Dermis blood vessel endothelial cell (primary cell): ENCODE data around the gene SOX1. TPM values are rescaled to one million over a fixed set of nuclear protein-coding genes. Genes with fewer than 3 reads are reported as not detected.

Experiments
- DNase-seq: peaks from one replicate; pipeline ENCODE4 v3.0.0; 2010
- total RNA-seq: library from RNA; depleted of rRNA; stranded (reverse); fragments of >200 nt; gene quantifications from 2 replicates; pipeline ENCODE4 v1.2.3, GENCODE V29; 2014

The SOX1 gene
- total RNA-seq, 1 donor from 2014 or later, result not detected

DNA sequence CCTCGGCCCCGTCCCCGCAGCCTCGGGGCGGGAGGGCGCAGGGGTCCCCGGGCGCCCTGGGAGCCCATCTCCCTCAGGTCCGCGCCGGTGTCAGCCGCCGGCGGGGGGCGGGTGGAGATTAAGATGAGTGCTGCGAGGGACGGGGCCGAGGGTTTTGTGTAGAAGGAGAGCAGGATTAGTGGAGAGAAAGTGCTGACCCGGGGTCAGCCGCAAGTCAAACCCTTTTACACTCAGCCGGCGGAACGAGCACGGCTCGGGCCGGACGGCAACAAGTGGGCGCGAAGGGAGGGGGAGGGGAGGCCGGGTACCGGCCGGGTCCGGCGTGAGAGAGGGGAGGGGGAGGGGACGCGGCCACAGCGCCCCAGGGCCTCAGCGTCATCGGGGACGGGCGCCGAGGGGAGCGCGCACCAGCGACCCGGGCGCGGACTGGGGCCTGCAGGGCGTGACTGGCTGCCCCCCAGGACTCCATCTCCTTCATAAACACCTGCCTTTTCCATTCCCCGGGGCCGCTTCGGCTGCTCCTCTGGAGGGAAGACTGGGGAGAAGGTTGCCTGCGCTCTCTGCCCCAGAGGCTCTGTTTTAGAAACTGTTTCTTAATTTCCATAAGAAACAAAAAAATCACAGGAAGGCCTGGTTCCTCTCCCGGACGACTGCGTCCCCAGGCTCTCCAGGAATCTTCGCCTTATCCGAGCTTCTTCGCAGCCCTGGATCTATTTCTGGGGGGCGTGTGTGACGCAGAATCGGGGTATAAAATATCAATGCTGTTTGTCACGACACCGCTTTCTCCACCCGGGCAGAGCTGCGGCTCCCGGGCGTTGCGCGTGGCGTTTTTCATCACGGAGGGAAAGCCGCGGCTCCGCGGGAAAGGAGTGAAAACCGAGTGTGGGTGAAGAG is 6.5 kb downstream of the SOX1 start:
- no peak for DNase-seq

DNA sequence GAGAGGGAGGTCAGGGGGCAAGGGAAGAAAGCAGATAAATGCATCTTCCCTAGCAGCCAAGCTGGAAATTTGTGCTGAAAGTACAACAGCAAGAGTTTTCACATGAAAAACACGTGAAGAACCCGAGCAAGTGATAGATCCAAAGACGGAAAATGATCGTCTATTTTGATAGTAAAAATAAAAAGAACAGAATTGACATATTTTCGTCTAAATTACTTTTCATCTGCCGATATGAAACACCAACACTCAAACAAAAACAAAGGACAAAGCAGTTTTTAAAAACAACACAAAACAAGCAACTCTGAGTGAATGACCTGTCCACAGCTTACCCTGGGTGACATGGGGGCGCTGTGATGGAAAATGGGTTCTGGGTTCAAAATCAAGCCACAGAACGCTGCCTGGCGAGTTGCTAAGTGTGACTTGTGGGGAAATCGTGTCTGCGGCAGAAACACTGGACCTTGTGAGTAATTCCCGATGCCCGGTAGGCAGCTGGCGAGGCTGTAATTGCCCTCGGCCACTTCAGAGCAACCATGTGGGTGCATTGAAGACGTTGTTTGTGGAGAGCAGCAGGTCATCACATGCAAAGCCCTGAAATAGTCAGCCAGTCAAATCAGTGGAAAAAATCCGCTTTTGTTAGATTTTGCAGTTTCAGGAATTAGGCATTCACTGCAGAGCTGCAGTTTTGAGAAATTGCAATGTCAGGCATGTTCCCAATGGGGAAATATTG is 7.4 kb downstream of the SOX1 start:
- DNase-seq, result no peak

DNA sequence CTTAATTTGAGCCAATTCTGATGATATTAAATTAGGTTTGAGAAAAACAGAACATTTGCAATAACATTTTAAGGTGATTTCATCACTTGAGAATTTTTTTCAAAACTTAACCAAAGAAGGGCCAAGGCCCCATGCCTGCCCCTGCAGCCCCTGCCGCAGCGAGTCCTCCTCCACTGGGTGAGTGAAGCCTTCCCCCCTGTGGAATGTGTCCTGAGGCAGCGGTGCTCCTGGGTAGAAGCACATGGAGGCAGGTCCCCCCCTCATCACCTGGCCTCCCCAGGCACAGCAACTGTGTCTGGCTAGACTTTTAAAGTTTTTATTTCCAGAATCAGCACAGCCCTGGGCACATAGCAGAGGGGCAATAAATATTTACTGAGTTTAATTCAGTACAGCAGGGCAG is 10.8 kb downstream of the SOX1 start:
- DNase-seq, result no peak

DNA sequence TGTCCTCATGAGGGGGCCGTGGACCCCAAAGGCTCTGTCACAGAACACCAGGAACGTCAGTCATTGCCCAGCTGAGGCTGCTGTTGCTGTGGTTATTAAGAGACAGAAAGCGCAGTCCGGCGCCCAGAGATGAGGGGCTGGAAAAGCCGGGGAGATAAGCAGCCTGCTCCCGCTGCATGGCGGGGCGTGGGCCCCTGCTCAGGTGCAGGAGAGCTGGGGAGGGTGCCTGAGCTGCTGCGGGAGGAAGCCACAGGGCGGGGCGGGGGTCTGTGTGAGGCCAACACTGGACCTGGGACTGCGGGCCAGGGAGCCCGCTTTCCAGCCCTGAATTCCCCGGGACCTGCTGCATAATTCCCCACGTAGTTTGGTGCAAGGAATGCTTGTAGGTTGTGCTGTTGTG is 11.3 kb downstream of the SOX1 start:
- DNase-seq, result no peak

DNA sequence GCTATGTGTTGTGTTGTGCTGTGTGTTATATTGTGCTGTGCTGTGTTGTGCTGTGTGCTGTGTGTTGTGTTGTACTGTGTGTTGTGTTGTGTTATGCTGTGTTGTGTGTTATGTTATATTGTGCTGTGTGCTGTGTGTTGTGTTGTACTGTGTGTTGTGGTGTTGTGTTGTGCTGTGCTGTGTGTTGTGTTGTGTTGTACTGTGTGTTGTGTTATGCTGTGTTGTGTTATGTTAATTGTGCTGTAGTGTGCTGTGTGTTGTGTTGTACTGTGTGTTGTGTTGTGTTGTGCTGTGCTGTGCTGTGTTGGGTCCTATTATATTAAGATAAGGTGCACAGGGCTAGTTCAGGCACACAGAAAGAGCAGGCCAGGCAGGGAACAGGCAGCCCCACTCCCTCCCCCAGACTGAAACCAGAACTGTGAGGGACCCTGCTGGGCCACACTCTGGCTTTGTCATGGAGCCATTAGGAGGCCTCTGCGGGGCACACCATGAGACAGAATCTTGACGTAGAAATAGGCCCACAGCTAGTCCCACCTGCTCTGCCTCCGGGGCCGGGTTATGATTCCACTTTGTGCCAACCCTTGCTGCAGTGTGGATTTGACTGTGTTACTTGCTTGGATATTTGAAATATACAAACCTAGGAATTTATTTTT is 12.1 kb downstream of the SOX1 start:
- no peak for DNase-seq

DNA sequence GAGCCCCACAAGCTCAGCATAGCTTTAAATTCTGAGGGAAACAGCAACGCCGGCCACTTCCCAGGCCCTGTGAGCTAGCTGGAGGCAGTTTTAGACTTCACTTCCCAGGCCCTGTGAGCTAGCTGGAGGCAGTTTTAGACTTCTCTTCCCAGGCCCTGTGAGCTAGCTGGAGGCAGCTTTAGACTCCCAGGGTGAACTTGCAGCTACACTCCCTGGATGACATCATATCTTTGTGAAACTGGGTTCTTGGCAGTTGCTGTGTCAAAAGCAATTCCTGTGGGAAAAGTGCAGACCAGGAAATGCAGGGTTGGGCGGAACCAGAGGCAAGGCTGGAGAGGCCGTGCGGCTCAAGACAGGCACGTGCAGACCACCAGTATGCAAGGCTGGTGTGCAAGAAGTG is 12.7 kb downstream of the SOX1 start:
- no peak for DNase-seq

DNA sequence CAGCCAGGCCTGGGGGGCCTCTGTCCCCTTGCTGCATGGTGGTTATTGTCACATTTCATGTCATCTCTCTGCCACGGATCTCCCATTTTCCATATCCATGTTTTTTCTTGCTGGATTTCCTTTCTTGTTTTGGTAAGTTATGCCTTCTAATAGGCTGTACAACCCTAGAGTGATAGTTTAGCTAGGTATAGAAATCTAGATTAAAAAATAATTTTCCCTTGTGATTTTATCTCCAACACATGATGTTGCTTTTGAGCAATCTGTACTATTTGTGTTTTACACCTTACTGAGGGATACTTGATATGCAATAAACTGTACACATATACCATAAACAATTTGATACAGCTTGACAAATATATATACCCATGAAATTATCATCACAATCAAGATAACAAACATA is 17.0 kb downstream of the SOX1 start:
- no peak for DNase-seq

DNA sequence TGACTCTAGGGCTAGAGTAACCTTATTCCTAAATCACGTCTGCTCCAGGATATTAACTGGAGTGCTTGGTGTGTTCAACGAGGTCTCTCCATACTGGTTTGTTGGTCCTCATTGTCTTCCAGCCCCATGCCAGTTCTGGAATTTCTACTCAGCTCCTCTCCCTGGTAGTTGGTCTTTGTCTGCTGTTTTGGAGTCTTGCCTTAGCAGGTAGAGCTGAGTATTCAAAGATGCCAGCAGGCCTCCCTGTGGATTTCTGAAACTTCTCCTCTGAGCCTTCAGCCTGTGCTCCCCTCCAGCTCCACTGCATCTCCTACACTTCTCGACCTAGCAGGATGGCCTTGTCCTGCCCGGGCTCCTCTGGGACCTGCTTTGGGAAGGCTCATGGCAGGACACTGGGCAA is 25.5 kb downstream of the SOX1 start:
- DNase-seq, result no peak

DNA sequence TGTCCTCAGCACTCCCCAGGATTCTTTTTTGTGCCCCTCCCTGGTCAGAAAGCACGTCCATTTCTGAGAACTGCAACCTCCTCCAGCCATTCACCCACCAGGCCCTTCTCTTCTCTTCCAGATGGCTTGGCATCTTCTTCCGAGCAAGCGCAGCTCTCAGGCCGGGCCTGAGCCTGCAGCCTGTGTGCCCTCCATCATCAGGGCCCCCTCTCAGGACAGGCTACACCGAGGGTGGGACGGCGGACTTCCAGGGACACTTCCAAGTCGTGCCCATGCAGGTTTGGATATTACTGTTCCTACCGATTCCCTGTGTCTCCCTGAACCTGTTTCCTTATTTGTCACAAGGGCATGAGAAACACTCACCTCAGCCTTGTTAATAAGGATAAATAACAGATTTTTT is 28.4 kb downstream of the SOX1 start:
- DNase-seq, result no peak

DNA sequence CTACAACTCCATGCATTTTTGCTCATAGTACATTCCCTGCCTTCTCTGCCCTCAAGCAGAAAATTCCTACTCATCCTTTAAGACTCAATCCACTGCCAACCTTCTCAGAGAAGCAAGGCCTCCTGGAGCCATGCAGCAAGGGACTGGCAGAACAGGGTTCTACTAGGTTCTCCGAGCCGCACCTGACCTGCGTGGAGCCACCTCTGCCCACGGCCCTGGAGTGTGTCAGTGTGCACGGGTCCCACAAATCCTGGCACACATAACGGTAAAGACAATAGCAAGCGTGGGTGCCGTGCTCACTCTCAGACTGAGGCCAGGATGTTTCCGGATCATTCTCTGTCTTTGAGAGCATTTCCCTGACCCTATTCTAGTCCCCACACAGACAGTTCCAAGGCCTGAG is 30.0 kb downstream of the SOX1 start:
- DNase-seq, result no peak

DNA sequence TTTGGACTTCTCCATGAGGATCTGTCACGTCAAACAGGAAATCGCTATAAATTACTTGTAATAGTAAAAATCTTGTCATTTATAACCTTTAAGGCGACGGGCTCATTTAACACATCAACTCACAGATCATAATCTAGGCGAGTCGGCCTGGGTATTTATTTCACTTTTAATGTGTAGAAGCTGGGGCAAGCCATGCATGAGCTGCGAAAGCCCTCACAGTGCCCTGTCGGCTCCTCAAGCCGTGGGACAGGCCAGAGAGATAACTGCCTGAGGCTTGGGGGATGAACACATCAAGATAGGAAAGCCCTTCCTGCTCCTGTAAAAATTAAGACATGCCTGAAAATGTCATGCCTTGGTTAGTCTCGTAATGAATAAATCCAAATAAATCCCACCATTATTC is 30.8 kb downstream of the SOX1 start:
- DNase-seq, result no peak

DNA sequence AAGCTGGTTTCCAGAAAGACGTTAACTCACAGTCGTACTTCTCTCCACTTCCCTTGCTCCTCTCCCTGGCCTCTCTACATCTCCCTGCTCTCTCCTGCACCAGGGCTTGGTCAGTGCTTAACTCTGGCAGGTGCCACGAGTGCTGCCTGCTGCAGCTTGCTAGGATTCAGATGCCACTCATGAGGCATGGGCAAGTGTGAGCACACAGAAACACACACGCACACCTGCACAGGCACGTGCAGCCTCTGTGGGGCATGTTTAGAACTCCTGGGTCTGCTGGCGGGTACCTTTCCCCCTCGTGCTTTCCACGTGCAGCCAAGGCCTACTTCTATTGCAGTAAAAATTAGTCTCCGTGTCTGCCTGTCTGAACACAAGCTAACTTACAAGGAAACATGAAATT is 31.8 kb downstream of the SOX1 start:
- no peak for DNase-seq

DNA sequence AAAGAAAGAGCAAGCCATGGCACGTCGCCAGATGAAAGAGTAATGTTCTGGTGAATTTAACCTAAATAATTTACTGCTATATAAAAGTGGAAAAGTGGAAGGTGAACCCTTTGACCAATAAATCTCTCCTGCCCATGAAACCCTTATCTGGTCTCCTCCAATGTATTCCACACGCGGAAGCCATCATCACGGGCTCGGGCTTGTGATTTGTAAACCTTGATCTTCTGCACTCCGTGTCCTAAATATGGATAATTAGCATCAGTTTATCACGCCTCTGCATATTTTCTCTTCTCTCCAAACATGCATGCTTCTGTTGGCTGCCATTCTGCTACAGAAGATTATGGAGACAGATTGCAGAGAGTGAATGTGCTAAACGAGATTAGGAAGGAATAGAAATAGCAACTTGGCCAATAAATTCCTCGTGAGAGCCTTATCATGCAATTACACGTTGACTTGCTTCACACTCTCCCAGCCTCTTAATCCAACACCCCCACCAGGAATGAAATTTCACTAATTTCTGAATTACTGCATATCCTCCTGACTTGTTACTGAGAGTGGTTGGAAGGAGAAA is 34.5 kb downstream of the SOX1 start:
- DNase-seq, result no peak

DNA sequence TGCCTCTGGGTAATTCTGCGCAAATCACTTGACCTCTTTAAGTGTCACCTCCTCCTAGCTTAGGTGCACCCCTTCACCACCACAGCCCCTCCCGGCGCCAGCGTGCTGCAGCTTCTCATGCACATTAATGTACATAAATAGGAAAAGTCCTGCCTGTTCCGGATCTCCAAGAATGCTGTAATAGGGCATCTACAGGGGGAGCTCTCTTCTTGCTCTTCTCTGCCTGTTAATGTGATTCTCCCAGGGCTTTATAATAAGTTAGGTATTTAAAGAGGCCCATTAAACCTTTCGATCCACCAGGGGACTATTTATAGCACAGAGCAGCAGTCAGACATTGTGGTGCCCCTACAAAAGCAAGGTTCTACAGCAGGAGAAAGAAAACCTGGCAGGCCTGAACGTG is 35.3 kb downstream of the SOX1 start:
- DNase-seq, result no peak

DNA sequence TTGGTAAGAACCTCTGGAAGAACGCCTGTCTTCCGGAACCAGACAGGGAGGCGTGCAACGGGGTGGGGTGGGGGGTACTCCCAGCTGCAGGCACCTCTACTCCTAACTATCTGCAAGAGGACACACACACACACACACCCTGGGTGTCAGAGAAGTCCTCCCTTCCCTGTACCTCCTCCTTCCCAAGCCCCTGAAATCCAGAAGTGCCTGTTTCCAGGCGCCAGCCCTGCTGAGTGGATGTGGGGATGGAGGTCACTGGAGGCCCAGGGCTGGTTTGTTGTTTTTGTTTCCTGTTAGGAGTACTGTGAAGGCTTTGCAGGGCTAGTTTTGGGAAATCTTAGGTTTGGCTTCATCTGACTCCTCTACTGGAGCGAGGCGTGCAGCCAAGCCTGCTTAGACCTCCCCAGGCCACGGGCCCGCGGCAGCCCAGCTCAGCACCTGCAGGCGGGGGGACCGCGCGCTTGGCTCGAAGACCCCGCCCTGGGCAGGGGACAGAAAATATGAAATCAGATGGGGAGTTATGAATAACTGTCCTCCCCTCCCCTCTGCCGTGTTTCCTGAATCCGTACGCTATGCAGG is 36.4 kb downstream of the SOX1 start:
- DNase-seq, result no peak

DNA sequence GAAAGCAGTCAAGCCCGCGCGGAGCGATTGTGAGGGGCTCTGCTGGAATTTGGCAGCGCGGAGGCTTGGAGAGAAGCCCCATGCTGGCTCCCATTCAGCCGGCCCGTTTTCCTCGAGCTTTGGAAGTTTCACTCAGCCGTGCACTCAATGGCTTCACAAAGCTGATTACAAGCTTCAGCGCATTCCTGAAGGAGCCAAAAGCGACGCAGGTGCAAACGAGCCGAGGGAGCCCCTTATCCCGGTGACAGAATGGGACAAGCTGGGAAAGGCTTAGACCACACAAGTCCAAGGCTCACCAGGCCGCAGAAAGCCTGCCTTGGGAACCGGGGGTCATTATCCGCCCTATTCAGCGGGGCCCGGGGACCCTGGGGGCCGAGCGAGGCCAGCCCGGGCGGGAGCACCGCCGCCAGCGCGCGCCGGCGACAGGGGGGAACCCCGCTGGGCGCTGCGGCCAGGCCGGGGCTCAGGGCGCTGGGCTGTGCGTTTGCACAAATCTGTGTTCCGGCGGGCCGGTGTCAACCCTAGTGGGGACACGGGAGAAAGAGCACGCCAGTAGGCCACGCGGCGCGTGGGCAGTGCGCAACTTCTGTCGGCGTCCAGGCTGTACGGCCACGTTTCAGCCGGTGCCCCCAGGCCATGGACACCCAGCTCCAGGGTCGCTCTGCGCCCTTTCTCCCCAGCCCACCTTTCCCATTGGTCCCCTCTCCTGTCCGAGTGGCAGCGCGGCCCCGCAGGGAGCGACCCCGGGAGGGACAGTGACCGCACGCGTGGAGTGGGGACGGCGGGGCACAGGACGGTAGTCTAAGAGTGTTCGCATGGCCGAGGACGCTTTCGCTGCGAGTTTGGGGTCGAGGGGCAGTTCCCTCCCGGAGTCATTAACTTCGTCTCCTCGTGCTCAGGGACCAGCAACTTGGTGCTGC is 37.3 kb downstream of the SOX1 start:
- DNase-seq, result no peak

DNA sequence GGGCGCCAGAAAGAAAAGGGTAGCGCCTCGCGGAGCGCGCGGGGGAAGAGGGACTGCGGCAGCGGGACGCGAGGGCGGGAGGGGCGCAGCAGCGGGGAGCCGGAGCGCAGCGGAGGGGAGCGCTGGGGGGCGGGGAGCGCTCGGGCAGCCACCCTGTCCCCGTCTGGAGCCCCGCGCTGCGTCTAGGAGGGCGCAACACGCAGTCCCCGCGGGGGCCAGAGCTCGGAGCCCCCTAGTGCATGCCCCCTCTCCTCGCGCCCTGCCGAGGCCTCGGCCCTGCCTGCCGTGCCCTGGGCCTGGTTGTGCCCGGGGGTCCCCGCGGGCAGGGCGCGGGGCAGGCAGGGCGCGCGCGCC is 37.9 kb downstream of the SOX1 start:
- DNase-seq, result no peak

DNA sequence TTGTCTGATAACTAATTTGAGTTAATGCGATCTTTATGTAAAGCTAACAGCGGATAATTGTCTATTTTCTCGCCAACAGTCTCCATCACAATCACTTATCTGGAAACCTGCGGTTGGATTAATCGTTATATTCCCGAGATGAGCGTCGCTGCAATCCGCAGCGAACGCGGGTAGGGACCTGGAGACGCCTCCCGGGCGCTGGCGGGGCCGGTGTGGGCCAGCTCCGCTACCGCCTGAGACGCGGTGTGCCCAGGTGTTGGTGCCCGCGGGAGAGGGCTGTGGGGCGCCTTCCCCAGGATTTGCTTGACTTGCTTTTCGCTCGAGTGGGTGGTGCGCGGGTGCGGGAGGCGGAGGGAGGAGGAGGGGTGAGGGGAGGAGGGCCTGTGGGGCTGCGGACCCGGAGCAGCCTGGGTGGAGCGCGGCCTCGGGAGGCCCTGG is 38.3 kb downstream of the SOX1 start:
- DNase-seq, result no peak

DNA sequence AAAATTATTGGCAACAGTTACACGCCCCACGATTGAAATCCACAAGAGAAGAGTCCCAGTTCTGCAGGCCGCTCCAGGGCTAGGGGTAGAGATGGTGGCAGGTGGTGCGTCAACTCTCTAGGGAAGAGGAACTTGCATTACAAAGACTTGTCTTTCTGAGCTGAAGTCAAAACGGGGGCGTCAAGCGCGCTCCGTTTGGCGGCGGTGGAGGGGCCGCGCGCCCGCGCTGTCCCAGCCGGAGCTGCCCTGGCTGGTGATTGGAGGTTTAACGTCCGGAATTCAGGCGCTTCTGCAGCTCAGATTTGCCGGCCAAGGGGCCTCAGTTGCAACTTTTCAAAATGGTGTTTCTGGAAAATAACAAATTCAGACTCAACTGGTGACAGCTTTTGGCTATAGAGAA is 38.9 kb downstream of the SOX1 start:
- no peak for DNase-seq

DNA sequence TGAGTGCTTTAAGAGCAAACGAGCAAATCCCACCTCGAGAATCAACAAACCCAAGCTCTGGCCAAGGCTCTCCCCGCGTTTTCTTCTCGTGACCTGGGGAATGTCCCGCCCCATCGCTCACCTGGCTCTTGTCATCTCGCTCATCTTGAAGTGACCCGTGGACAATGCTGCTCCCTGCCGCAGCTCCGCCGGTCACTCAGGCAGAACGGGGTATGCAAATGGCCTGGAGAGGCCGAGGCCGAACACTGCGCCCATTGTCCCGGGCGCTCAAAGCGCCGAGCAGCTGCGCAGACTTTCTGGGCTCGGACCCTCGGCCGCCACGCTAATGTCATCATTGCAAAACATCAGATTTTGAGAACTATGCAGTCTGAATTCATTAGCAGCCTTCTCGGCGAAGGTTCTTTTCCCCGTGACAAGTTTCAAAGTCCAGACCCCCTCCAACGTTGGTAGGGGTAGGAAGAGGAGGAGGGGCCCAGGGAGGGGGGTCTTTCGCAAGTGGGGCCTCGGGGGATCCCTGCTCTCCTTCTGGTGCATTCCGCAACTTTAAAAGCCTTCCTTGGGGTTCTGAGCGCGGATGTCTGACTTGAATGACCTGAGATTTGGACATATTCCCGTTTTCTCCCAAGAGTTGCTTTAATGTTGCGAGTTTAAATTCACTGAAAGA is 39.7 kb downstream of the SOX1 start:
- DNase-seq, result no peak

DNA sequence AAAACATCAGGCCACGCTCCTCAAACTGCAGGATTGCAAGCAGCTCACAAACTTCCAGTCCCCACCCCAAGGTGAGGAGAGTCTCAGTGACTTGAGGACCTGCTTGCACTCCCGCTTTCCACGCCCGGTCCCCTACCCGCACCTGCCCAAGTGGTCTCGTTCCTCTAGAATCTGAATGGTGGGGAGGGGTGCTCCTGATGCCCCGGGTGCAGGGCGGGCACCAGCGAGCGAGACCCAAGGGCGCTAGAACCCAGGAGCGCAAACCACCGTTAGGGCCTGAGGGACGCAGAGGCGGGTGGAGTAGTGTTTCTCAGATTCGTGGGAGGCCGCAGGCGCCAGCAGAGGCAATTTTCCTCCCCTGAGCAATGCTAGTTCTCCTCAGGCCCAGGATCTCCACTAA is 40.3 kb downstream of the SOX1 start:
- no peak for DNase-seq
